Parathyroid adenoma (tissue), 2 donors: ENCODE measurements around the gene HSPA1A.

ENCODE experiments used
- H2AFZ ChIP-seq: fragments of 300-600 bp; sonication (generic); one replicate; pipeline ENCODE4 v1.7.0; 2017; ENCODE audit warnings: antibody characterized with exemption, mild to moderate bottlenecking
- H3K27ac ChIP-seq: fragments of 300-600 bp; sonication (generic); one replicate; pipeline ENCODE4 v1.7.0; 2017
- H3K27me3 ChIP-seq: fragments of 300-600 bp; sonication (generic); one replicate; pipeline ENCODE4 v1.7.0; 2017; ENCODE audit warnings: low read length; ENCODE audit not compliant: control insufficient read depth, insufficient read depth
- H3K36me3 ChIP-seq: fragments of 300-600 bp; sonication (generic); one replicate; pipeline ENCODE4 v1.7.0; 2017; ENCODE audit warnings: low read length; ENCODE audit not compliant: control insufficient read depth, insufficient read depth
- H3K4me1 ChIP-seq: fragments of 300-600 bp; sonication (generic); one replicate; pipeline ENCODE4 v1.7.0; 2017; ENCODE audit warnings: control low read depth
- H3K4me2 ChIP-seq: fragments of 300-600 bp; sonication (generic); one replicate; pipeline ENCODE4 v1.7.0; 2017; ENCODE audit warnings: low read length
- H3K4me3 ChIP-seq: fragments of 300-600 bp; sonication (generic); one replicate; pipeline ENCODE4 v1.7.0; 2017; ENCODE audit warnings: low read depth, low read length
- H3K79me2 ChIP-seq: fragments of 300-600 bp; sonication (generic); one replicate; pipeline ENCODE4 v1.7.0; 2017; ENCODE audit warnings: control low read depth
- H3K9ac ChIP-seq: fragments of 300-600 bp; sonication (generic); one replicate; pipeline ENCODE4 v1.7.0; 2017; ENCODE audit warnings: mild to moderate bottlenecking
- H3K9me3 ChIP-seq: fragments of 300-600 bp; sonication (generic); one replicate; pipeline ENCODE4 v1.7.0; 2017; ENCODE audit warnings: low read length; ENCODE audit not compliant: control insufficient read depth
- CTCF ChIP-seq: fragments of 300-600 bp; sonication (generic); IDR thresholded peaks from one replicate; pipeline ENCODE4 v1.7.0; 2017; ENCODE audit warnings: antibody characterized with exemption, mild to moderate bottlenecking
- donor health status: primary hyperparathyroidism.

HSPA1A gene

GRCh38 chr6:31775184-31775583 is 40.2 kb upstream of the HSPA1A start:
- Histone ChIP-seq H3K9ac (no peak overlapping the region), H3K27me3 (no peaks in the 10 kb centered on the region), H3K4me1 (peaks cover 13% of the 10 kb centered on the region), H3K9me3 (no peaks in the 10 kb centered on the region), H3K4me2 (no peak overlapping the region), H3K36me3 (no peaks in the 10 kb centered on the region), H3K27ac (no peak overlapping the region), H3K4me3 (no peak overlapping the region), H3K79me2 (peaks cover 2% of the 10 kb centered on the region), H2AFZ (no peak overlapping the region)
- TF ChIP-seq CTCF = no peak

- H3K9ac ChIP-seq = no peak overlapping the region
- H3K4me3 ChIP-seq = no peak overlapping the region
- TF ChIP-seq CTCF = no peak
- no peak overlapping the region for H2AFZ ChIP-seq
- H3K4me1 ChIP-seq = peaks cover 13% of the 10 kb centered on the region
- H3K27me3 ChIP-seq = no peaks in the 10 kb centered on the region
- H3K36me3 ChIP-seq = no peaks in the 10 kb centered on the region
- no peak overlapping the region for H3K4me2 ChIP-seq
- H3K9me3 ChIP-seq = no peaks in the 10 kb centered on the region
- peaks cover 2% of the 10 kb centered on the region for H3K79me2 ChIP-seq
- H3K27ac ChIP-seq = no peak overlapping the region
Measured at GRCh38 chr6:31775633-31776484, 39.5 kb upstream of the HSPA1A start.

- H3K27me3 ChIP-seq = no peaks in the 10 kb centered on the region
- no peaks in the 10 kb centered on the region for H3K9me3 ChIP-seq
- no peak for TF ChIP-seq CTCF
- H3K36me3 ChIP-seq = no peaks in the 10 kb centered on the region
- no peak overlapping the region for H3K4me2 ChIP-seq
- no peak overlapping the region for H3K9ac ChIP-seq
- H3K79me2 ChIP-seq = peaks cover 2% of the 10 kb centered on the region
- no peak overlapping the region for H3K27ac ChIP-seq
- H2AFZ ChIP-seq = peak overlapping the region; percentile 82
- H3K4me3 ChIP-seq = no peak overlapping the region
- H3K4me1 ChIP-seq = peaks cover 13% of the 10 kb centered on the region
Measured at GRCh38 chr6:31776485-31776988, 38.8 kb upstream of the HSPA1A start.

- no peak within 1 kb of the TSS for H3K27ac ChIP-seq
- TF ChIP-seq CTCF = no peak
- H3K9ac ChIP-seq = no peak within 1 kb of the TSS
- H2AFZ ChIP-seq = peak within 1 kb of the TSS; percentile 82
- no peaks in the 10 kb centered on the region for H3K9me3 ChIP-seq
- no peak within 1 kb of the TSS for H3K4me2 ChIP-seq
- H3K36me3 ChIP-seq = no peaks in the 10 kb centered on the region
- peaks cover 13% of the 10 kb centered on the region for H3K4me1 ChIP-seq
- H3K4me3 ChIP-seq = no peak within 1 kb of the TSS
- peaks cover 2% of the 10 kb centered on the region for H3K79me2 ChIP-seq
- H3K27me3 ChIP-seq = no peaks in the 10 kb centered on the region
Measured at GRCh38 chr6:31776989-31777666, 38.2 kb upstream of the HSPA1A start, which contains the start of gene VWA7. Gene VWA7, minus strand, starts transcription at chr6:31777328. Its CDS starts 549 bp downstream, at chr6:31776779.
